PC-3 (cell line): ENCODE measurements around the gene QPCTL. TPM values are rescaled to one million over a fixed set of nuclear protein-coding genes. Genes with fewer than 3 reads are reported as not detected.
A peak's percentile ranks its signal among the peaks of the same experiment; 100 is the strongest.

ENCODE experiments used
- ATAC-seq: fragments of 200-7000 bp; cut with Tn5 transposase; 2 replicates; pipeline ENCODE4 v1.9.1; 2020; ENCODE audit warnings: mild to moderate bottlenecking, moderate library complexity
- BruUV-seq: library from RNA; stranded (reverse); fragments of 400-500 nt; replicated peaks from 2 replicates; lab custom pipeline; 2021; lab: Mats Ljungman, UMichigan
- CTCF ChIA-PET: fragments of 300-600 bp; sonication (Branson Sonifier 250); formaldehyde crosslinking; loops from one replicate; lab custom pipeline; 2022; ENCODE audit warnings: antibody characterized with exemption; lab: Charles Lee
- POLR2A ChIA-PET: fragments of 300-600 bp; sonication (Branson Sonifier 250); formaldehyde crosslinking; loops from one replicate; lab custom pipeline; 2022; ENCODE audit warnings: antibody characterized with exemption; ENCODE audit not compliant: unreplicated experiment; lab: Charles Lee
- DNase-seq: peaks from one replicate; pipeline ENCODE4 v3.0.0-alpha.2; 2015
- H2AFZ ChIP-seq: fragments of 300-600 bp; sonication (generic); 2 replicates; pipeline ENCODE4 v1.6.0; 2016; ENCODE audit warnings: antibody characterized with exemption, low read length
- H3F3A ChIP-seq: fragments of 300-600 bp; sonication (generic); one replicate; pipeline ENCODE4 v1.6.0; 2017; ENCODE audit warnings: antibody characterized with exemption, low read length, control low read depth, mild to moderate bottlenecking; ENCODE audit not compliant: unreplicated experiment
- H3K27ac ChIP-seq: fragments of 300-600 bp; sonication (generic); 2 replicates; pipeline ENCODE4 v1.5.1; 2016; ENCODE audit warnings: mild to moderate bottlenecking, low read length
- H3K27me3 ChIP-seq: fragments of 300-600 bp; sonication (generic); 2 replicates; pipeline ENCODE4 v1.6.1; 2016; ENCODE audit warnings: low read length, mixed read lengths
- H3K36me3 ChIP-seq: fragments of 300-600 bp; sonication (generic); 2 replicates; pipeline ENCODE4 v1.6.1; 2016; ENCODE audit warnings: low read depth, mixed run types, low read length, mixed read lengths
- H3K4me1 ChIP-seq: fragments of 300-600 bp; sonication (generic); 2 replicates; pipeline ENCODE4 v1.5.1; 2016; ENCODE audit warnings: low read length; ENCODE audit not compliant: insufficient read depth
- H3K4me2 ChIP-seq: fragments of 300-600 bp; sonication (generic); 2 replicates; pipeline ENCODE4 v1.6.0; 2016; ENCODE audit warnings: low read length
- H3K4me3 ChIP-seq: fragments of 300-600 bp; sonication (generic); 2 replicates; pipeline ENCODE4 v1.5.1; 2016; ENCODE audit warnings: mild to moderate bottlenecking, low read length, mixed read lengths
- H3K79me2 ChIP-seq: fragments of 300-600 bp; sonication (generic); 2 replicates; pipeline ENCODE4 v1.6.1; 2017; ENCODE audit warnings: low read length, mixed read lengths
- H3K9ac ChIP-seq: fragments of 300-600 bp; sonication (generic); 2 replicates; pipeline ENCODE4 v1.6.0; 2016; ENCODE audit warnings: mild to moderate bottlenecking, low read length
- H3K9me2 ChIP-seq: fragments of 300-600 bp; sonication (generic); replicated peaks from 2 replicates; pipeline ENCODE4 v1.6.1; 2016; ENCODE audit warnings: mixed run types, low read length, mixed read lengths
- H3K9me3 ChIP-seq: fragments of 300-600 bp; sonication (generic); 2 replicates; pipeline ENCODE4 v1.6.1; 2016; ENCODE audit warnings: low read length, mixed read lengths
- H4K20me1 ChIP-seq: fragments of 300-600 bp; sonication (generic); 2 replicates; pipeline ENCODE4 v1.6.1; 2016; ENCODE audit warnings: low read length, mixed read lengths
- EZH2 ChIP-seq: fragments of 300-600 bp; sonication (generic); IDR thresholded peaks from one replicate; pipeline ENCODE4 v1.6.1; 2017; ENCODE audit warnings: antibody characterized with exemption, mild to moderate bottlenecking, low read length; ENCODE audit not compliant: unreplicated experiment
- EZH2phosphoT487 ChIP-seq: fragments of 300-600 bp; sonication (generic); IDR thresholded peaks from 2 replicates; pipeline ENCODE4 v1.6.1; 2018; ENCODE audit warnings: mild to moderate bottlenecking, antibody characterized with exemption, low read length, borderline replicate concordance
- intact Hi-C: fragments of 100-400 bp; cut with micrococcal nuclease; formaldehyde crosslinking; loops from 2 replicates; pipeline ENCODE4 v1.9.0; 2023
- total RNA-seq: library from RNA; depleted of rRNA; stranded (reverse); fragments of >200 nt; gene quantifications from 2 replicates; pipeline ENCODE4 v1.2.3, GENCODE V29; 2014
- TF ChIP-seq, protein P1 (sequence below): fragments of 300-600 bp; sonication (generic); conservative IDR thresholded peaks from 2 replicates; pipeline ENCODE4 v1.5.1; 2017; ENCODE audit warnings: antibody characterized with exemption, low read depth, mild to moderate bottlenecking, low read length

The QPCTL gene
- total RNA-seq, 1 experiment from 2014 or later = 9.8 TPM

DNA sequence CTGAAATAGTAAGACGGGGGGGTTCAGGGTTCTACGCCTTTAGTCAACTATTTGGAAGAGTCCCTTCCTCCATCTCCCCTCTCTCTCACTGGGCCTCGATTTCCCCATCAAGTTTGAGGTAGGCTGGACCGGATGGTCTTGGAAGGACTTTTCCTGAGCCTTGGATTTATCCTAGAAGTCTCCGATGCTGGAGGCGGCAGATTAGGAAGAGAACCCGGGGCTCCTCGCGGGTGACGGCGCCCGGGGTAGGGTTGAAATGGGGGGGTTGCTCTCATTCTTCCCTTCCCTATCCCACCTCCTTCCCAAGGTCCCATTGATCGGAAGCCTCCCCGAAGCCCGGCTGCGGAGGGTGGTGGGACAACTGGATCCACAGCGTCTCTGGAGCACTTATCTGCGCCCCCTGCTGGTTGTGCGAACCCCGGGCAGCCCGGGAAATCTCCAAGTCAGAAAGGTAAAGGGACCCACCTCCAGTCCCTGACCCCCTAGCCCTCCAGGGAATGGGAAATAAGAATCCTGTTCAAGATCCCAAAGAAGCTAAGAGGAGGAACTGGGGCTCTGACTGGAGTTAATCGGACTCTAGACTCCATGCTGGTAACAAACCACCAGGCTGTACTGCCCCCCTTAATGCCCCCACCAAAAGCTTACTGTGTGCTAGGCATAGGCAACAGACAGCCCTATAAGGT is 781 bp downstream of the QPCTL start:
- TSS peak; percentile 62 for BruUV-seq
- Histone ChIP-seq H3K9ac (peak overlapping the region; percentile 88), H3K9me3 (no peaks in the 10 kb centered on the region), H3K4me1 (peaks cover 5% of the 10 kb centered on the region; the same call in 1 of the 2 replicates), H2AFZ (peak overlapping the region; percentile 57), H3K4me3 (peak overlapping the region; percentile 84), H3K27ac (peak overlapping the region; percentile 65), H3F3A (no peaks in the 10 kb centered on the region), H4K20me1 (0 out of 2 replicates have a peak, but pooled peaks cover 3% of the 10 kb centered on the region), H3K27me3 (no peaks in the 10 kb centered on the region), H3K36me3 (peaks cover 3% of the 10 kb centered on the region; the same call in 1 of the 2 replicates), H3K4me2 (peak overlapping the region; percentile 98), H3K79me2 (peaks cover 33% of the 10 kb centered on the region), H3K9me2 (no peaks in the 10 kb centered on the region)
- ChIA-PET POLR2A (interaction anchor here (0.6 to 1.0 kb wide), 3 partner anchors 23 to 144 kb away, joined by 3 to 4 read pairs (median 3); no protein-coding TSS in a partner anchor), CTCF (interaction anchor here (0.7 to 1.3 kb wide), 3 partner anchors 20 to 76 kb away, joined by 3 to 8 read pairs (median 4); partner anchors contain the start of gene SIX5)
- intact Hi-C loops = no loop called here
- TF ChIP-seq, protein P1, sequence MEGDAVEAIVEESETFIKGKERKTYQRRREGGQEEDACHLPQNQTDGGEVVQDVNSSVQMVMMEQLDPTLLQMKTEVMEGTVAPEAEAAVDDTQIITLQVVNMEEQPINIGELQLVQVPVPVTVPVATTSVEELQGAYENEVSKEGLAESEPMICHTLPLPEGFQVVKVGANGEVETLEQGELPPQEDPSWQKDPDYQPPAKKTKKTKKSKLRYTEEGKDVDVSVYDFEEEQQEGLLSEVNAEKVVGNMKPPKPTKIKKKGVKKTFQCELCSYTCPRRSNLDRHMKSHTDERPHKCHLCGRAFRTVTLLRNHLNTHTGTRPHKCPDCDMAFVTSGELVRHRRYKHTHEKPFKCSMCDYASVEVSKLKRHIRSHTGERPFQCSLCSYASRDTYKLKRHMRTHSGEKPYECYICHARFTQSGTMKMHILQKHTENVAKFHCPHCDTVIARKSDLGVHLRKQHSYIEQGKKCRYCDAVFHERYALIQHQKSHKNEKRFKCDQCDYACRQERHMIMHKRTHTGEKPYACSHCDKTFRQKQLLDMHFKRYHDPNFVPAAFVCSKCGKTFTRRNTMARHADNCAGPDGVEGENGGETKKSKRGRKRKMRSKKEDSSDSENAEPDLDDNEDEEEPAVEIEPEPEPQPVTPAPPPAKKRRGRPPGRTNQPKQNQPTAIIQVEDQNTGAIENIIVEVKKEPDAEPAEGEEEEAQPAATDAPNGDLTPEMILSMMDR = peak; percentile 88
- no peak for TF ChIP-seq EZH2phosphoT487
- DNase-seq (peak; percentile 69), ATAC-seq (0 out of 2 replicates have a peak, but pooled peaks have one; percentile 10)

DNA sequence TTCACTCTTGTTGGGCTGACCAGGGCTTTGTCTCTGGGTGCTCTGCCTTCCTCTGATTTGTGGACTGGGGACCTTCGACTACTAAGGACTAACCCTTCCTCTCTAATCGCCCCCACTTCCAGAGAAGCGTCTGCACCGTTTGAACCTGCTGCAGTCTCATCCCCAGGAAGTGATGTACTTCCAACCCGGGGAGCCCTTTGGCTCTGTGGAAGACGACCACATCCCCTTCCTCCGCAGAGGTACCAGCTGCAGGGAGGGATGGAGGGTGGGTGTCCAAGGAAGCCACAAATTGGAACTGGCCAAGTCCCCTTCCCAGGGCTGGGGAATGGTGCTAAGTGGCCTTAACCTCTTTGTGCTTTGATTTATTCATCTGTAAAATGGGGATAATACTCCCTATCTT is 9.2 kb downstream of the QPCTL start:
- ChIA-PET POLR2A (no interaction called here), CTCF (no interaction called here)
- H3K27me3 ChIP-seq = no peaks in the 10 kb centered on the region
- H3F3A ChIP-seq = no peaks in the 10 kb centered on the region
- H3K9me3 ChIP-seq = no peaks in the 10 kb centered on the region
- no peak overlapping the region for H3K27ac ChIP-seq
- ATAC-seq (no peak), DNase-seq (no peak)
- no peaks in the 10 kb centered on the region for H4K20me1 ChIP-seq
- no peaks in the 10 kb centered on the region; the same call in 1 of the 2 replicates for H3K4me1 ChIP-seq
- H3K36me3 ChIP-seq = no peaks in the 10 kb centered on the region
- H3K9ac ChIP-seq = no peak overlapping the region
- H3K4me2 ChIP-seq = no peak overlapping the region
- no peak overlapping the region for H3K4me3 ChIP-seq
- H3K9me2 ChIP-seq = no peaks in the 10 kb centered on the region
- H3K79me2 ChIP-seq = no peaks in the 10 kb centered on the region
- TF ChIP-seq EZH2phosphoT487 (no peak), EZH2 (no peak)
- TF ChIP-seq, protein P1 = no peak
- BruUV-seq = no TSS peak
- H2AFZ ChIP-seq = no peak overlapping the region
- intact Hi-C loops = no loop called here

DNA sequence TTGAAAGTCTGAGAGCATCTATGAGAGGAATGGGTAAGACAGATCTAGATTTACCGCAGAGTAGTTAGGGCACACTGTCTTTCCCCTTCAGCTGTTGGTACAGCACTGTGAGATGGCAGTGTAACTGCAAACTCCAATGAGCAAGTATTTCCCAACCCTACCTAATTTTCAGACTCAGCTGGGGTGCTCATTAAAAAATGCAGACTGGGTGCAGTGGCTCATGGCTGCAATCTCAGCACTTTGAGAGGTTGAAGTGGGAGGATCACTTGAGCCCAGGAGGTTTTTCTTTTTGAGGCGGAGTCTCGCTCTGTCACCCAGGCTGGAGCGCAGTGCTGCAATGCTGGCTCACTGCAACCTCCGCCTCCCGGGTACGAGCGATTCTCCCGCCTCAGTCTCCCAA is 12.6 kb downstream of the QPCTL start:
- Histone ChIP-seq H3K4me2 (no peak overlapping the region), H3K4me3 (no peak overlapping the region), H3K9ac (no peak overlapping the region), H3F3A (no peaks in the 10 kb centered on the region), H4K20me1 (no peaks in the 10 kb centered on the region), H3K36me3 (no peaks in the 10 kb centered on the region), H3K79me2 (no peaks in the 10 kb centered on the region), H3K27ac (no peak overlapping the region), H2AFZ (no peak overlapping the region), H3K4me1 (no peaks in the 10 kb centered on the region), H3K9me3 (no peaks in the 10 kb centered on the region), H3K27me3 (no peaks in the 10 kb centered on the region), H3K9me2 (no peaks in the 10 kb centered on the region)
- TF ChIP-seq, protein P1 = no peak
- TF ChIP-seq EZH2phosphoT487 (no peak), EZH2 (no peak)
- no peak for DNase-seq
- intact Hi-C loops = no loop called here
- ChIA-PET CTCF (no interaction called here), POLR2A (no interaction called here)
- BruUV-seq = no TSS peak
- ATAC-seq = no peak
